ENCODE results near the gene CKLF. TPM values are rescaled to one million over a fixed set of nuclear protein-coding genes. Genes with fewer than 3 reads are reported as not detected.
A peak's percentile ranks its signal among the peaks of the same experiment; 100 is the strongest.

The CKLF gene
- total RNA-seq, 4 donors from 2014 or later, result 7.5 to 47.1 (median 22.2) TPM

DNA sequence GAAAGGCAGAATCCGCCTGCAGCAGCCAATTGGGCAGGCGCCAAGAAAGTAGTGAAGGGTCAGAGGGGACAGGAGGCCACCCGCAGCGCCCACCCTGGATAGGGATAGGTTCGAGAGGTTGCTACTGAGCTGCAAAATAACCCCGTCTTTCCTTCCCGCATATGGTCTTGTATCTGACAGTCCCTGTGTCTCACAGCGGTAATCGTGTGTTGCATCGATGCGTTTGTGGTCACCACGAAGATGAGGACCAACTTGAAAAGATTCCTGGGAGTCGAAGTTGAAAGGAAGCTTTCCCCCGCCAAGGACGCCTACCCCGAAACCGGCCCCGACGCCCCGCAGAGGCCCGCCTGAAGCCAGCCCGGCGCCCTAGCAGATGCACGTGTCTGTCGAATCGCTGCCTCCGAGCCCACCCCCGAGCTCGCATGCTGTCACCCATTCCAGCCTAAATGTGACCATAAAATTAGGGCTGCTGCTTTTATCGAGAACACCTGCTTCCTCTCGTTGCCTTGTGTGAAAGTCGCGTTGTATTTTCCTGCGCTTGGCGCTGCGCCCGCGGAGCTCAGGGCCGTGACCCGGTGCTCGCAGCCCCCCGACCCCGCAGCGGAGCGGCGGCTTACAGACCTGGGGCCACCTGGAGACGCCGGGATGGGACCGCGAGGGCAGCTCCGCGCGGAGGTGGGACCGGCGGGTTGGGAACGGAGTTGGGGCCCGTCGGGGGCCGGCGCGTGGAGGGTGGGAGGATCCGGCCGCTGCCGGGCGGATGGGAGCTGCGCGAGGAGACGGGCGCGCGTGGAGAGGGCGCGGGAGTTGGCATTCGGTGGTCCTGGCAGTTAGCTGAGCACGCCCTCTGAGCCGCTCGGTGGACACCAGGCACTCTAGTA is 26.5 kb downstream of the CKLF start, which contains the start of gene CMTM2:
CMTM2 (plus strand) TSS at position 813 of the 881 bp plus-strand sequence. CDS start 145 bp downstream, outside the sequence.
- no peak for DNase-seq
- TF ChIP-seq, protein P1, sequence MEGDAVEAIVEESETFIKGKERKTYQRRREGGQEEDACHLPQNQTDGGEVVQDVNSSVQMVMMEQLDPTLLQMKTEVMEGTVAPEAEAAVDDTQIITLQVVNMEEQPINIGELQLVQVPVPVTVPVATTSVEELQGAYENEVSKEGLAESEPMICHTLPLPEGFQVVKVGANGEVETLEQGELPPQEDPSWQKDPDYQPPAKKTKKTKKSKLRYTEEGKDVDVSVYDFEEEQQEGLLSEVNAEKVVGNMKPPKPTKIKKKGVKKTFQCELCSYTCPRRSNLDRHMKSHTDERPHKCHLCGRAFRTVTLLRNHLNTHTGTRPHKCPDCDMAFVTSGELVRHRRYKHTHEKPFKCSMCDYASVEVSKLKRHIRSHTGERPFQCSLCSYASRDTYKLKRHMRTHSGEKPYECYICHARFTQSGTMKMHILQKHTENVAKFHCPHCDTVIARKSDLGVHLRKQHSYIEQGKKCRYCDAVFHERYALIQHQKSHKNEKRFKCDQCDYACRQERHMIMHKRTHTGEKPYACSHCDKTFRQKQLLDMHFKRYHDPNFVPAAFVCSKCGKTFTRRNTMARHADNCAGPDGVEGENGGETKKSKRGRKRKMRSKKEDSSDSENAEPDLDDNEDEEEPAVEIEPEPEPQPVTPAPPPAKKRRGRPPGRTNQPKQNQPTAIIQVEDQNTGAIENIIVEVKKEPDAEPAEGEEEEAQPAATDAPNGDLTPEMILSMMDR (IDR thresholded peaks at IDR 0.05), result no peak
- TF ChIP-seq POLR2A (IDR thresholded peaks at IDR 0.05), result no peak
- H3K9me3 ChIP-seq, result no peaks in the 10 kb centered on the region
- no peaks in the 10 kb centered on the region for H3K27me3 ChIP-seq
- H3K27ac ChIP-seq, result no peak within 1 kb of the TSS
- H3K36me3 ChIP-seq, result no peaks in the 10 kb centered on the region
- peaks cover 0 to 13% (median 5%) of the 10 kb centered on the region in 4 donors for H3K4me1 ChIP-seq
- H3K4me3 ChIP-seq, result peak within 1 kb of the TSS; percentile 22 to 48 (median 46)

DNA sequence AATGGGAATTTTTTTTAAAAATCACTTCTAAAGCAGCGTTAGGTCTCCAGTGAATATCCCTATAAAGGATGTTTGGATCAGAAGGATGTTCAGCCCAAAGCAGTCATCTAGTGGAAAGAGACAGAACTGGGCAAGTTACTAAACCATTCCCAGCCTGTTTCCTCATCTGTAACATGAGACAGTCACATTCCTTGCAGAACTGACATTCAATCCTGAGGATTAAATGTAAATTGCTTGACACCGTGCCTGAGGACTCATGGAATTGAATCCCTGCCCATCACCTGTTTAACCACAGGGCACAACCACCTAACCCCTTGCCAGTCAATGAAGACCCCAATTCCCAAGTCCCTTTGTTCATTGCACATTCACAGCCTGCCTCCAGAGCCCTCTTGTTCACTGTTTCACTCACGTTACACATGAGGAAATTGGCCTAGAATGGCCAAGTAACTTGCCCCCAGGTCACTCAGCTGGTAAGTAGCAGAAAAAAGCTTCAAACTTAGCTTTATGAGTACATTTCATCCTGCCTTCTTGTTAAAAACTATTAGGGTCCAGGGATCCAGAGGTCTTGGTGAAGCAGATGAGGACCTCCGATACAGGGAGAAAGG is 28.3 kb downstream of the CKLF start:
- no peak for DNase-seq
- Histone ChIP-seq H3K9me3 (no peaks in the 10 kb centered on the region), H3K4me3 (no peak overlapping the region), H3K27ac (no peak overlapping the region), H3K27me3 (no peaks in the 10 kb centered on the region), H3K36me3 (no peaks in the 10 kb centered on the region), H3K4me1 (peaks cover 0 to 13% (median 5%) of the 10 kb centered on the region in 4 donors)
- TF ChIP-seq, protein P1 (IDR thresholded peaks at IDR 0.05), result no peak
- TF ChIP-seq POLR2A (IDR thresholded peaks at IDR 0.05), result no peak

DNA sequence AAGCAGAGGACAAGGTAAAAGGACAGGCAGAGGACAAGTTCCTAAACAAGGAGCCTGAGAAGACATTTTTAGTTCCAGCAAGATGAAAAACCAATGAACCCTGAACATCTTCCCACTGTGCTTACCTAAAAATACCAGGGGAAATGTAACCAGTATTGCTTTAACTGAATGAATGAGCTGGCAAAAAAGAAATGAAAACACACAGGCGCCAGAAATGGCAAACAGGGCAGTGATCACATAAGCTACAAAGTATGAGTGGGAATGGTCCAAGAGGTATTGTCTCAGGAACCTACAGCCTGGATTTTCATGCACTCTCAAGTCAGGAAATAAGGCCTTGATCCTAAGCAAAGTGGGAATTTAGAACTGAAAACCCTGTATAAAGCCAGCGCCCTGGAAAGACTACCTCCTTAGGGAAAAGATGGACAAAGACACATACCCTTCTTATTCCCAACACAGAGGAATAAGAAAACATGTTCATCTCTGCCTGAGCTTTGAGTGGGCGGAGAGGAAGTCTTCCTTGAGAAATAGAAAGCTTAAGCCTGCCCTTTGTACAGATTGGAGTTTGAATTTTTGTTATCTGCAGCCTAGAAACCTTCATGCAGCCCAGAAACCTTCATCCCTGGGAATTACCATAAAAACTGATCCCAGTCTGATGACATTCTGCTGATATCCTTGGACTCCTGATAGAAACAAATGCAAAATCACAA is 29.0 kb downstream of the CKLF start:
- DNase-seq, result no peak
- H3K4me3 ChIP-seq, result no peak overlapping the region
- H3K27ac ChIP-seq, result no peak overlapping the region
- no peaks in the 10 kb centered on the region for H3K9me3 ChIP-seq
- peaks cover 0 to 13% (median 5%) of the 10 kb centered on the region in 4 donors for H3K4me1 ChIP-seq
- H3K27me3 ChIP-seq, result no peaks in the 10 kb centered on the region
- no peak for TF ChIP-seq POLR2A (IDR thresholded peaks at IDR 0.05)
- TF ChIP-seq, protein P1 (IDR thresholded peaks at IDR 0.05), result no peak
- no peaks in the 10 kb centered on the region for H3K36me3 ChIP-seq

DNA sequence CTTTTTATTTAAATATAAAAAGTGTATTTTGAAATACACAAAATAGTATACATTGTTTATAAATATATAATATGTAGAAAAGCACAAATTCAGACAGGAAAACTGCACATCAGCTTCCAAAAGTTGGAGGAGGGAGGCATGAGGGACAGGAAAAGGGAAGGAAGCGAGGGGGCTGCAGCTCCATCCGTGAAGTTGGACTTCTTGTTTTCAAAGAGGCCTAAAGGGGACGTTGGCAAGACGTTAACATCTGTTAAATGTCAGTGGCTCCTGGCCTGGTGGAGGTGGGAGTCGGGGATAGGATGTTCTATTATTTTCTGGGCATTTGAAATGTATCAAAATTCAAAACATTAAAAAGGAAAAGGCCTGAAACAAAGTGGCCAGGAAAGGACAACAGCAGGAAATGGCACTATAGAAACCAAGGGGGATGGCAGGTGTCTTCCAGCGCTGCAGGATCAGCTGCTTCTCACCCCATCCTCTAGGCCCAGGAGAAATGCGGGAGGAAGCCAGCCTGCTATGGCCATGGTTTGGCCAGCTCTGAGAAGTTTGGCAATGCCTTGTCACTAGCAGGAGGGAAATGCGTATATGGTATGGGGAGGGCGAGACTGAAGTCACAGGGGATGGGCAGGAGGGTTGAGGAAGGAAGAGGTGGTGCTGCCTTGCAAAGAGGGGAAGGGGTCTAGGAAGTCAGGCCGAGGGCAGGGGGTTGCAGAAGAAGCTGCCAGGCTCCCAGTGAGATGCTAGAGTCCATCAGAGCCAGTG is 33.3 kb downstream of the CKLF start:
- H3K36me3 ChIP-seq, result no peaks in the 10 kb centered on the region
- no peaks in the 10 kb centered on the region for H3K9me3 ChIP-seq
- no peak overlapping the region for H3K4me3 ChIP-seq
- H3K27me3 ChIP-seq, result no peaks in the 10 kb centered on the region
- DNase-seq, result peak in 1 of 3 donors; percentile 39
- TF ChIP-seq, protein P1 (IDR thresholded peaks at IDR 0.05), result no peak
- no peak for TF ChIP-seq POLR2A (IDR thresholded peaks at IDR 0.05)
- H3K4me1 ChIP-seq, result no peaks in the 10 kb centered on the region
- no peak overlapping the region for H3K27ac ChIP-seq
